ENCODE measurements around the gene CASQ2. TPM values are rescaled to one million over a fixed set of nuclear protein-coding genes. Genes with fewer than 3 reads are reported as not detected.

CASQ2 gene
- polyA plus RNA-seq, 1 donor (not counting 4 experiments of a cell fraction or from before 2014, with no cell fraction given), result 0.04 TPM

DNA sequence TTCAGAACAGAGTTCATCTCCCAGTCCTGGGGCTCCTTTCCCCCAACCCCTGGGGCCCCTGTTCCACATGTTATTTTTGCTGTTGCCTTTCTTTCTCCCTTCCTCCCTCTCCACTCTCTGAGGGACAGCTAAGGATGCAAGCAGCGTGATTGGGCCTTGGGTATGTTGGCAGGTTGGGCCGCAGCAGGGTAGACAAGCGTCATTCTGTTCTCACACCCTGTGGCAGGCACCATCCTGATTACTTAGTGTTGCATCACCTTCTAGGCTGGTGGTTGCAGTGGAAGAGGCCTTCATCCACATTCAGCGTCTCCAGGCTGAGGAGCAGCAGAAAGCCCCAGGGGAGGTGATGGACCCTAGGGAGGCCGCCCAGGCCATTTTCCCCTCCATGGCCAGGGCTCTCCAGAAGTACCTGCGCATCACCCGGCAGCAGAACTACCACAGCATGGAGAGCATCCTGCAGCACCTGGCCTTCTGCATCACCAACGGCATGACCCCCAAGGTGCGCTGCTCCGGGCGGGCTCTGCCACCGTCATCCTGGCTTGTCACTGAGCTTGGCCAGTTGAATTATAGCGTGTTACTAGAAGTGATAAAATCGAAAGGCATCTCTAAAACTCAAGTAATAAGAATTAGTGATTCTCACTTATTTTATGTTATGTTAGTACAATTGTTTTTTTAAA, 83.3 kb downstream of the CASQ2 start:
- H3K36me3 ChIP-seq (ENCODE audit: control insufficient read depth in 2 of 2, extremely low read depth in 1 of 2, insufficient read depth in 2 of 2, low read length in 2 of 2), result peaks cover 17 to 29% of the 10 kb centered on the region in 2 experiments
- no peak for TF ChIP-seq EZH2 (IDR thresholded peaks at IDR 0.05; ENCODE audit: low read length)
- TF ChIP-seq, protein P1, sequence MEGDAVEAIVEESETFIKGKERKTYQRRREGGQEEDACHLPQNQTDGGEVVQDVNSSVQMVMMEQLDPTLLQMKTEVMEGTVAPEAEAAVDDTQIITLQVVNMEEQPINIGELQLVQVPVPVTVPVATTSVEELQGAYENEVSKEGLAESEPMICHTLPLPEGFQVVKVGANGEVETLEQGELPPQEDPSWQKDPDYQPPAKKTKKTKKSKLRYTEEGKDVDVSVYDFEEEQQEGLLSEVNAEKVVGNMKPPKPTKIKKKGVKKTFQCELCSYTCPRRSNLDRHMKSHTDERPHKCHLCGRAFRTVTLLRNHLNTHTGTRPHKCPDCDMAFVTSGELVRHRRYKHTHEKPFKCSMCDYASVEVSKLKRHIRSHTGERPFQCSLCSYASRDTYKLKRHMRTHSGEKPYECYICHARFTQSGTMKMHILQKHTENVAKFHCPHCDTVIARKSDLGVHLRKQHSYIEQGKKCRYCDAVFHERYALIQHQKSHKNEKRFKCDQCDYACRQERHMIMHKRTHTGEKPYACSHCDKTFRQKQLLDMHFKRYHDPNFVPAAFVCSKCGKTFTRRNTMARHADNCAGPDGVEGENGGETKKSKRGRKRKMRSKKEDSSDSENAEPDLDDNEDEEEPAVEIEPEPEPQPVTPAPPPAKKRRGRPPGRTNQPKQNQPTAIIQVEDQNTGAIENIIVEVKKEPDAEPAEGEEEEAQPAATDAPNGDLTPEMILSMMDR (optimal IDR thresholded peaks at IDR 0.05 in 1 of 3, IDR thresholded peaks at IDR 0.05 in 1 of 3, conservative IDR thresholded peaks at IDR 0.05 in 1 of 3; ENCODE audit: extremely low read depth in 1 of 3, insufficient read depth in 2 of 3, low read length in 3 of 3), result no peak
- H3K27me3 ChIP-seq (ENCODE audit: control insufficient read depth, extremely low read depth, insufficient read depth, low read length), result no peaks in the 10 kb centered on the region
- H4K20me1 ChIP-seq (ENCODE audit: control insufficient read depth, extremely low read depth, insufficient read depth, low read length), result no peaks in the 10 kb centered on the region
- no peaks in the 10 kb centered on the region for H3K9me3 ChIP-seq (ENCODE audit: control insufficient read depth, low read depth, low read length)
- H3K4me2 ChIP-seq (ENCODE audit: control insufficient read depth, extremely low read depth, insufficient read depth, low read depth, low read length), result no peak overlapping the region
- DNase-seq (ENCODE audit: low read depth, low spot score) (no peak), FAIRE-seq (no peak)
- no peaks in the 10 kb centered on the region for H3K9me1 ChIP-seq (ENCODE audit: control insufficient read depth, extremely low read depth, insufficient read depth, low read length)
- H3K79me2 ChIP-seq (ENCODE audit: control insufficient read depth, insufficient read depth, low read length), result no peaks in the 10 kb centered on the region
- dilution Hi-C loops (cut with MboI; ENCODE audit: extremely low pct_ligation_motif_present, low sequenced_read_pairs), result no loop called here
- H3K4me1 ChIP-seq (ENCODE audit: control insufficient read depth, extremely low read depth, insufficient read depth, low read length), result peaks cover 7% of the 10 kb centered on the region
- no peak overlapping the region for H3K9ac ChIP-seq (ENCODE audit: control insufficient read depth, extremely low read depth, insufficient read depth, low read length)
- no peak overlapping the region for H2AFZ ChIP-seq (ENCODE audit: control insufficient read depth, low read length)
- no peak overlapping the region for H3K27ac ChIP-seq (ENCODE audit: control insufficient read depth, insufficient read depth, low read length)
- no peak overlapping the region for H3K4me3 ChIP-seq (ENCODE audit: control insufficient read depth in 2 of 3, extremely low read depth in 1 of 3, insufficient read depth in 2 of 3, low read depth in 1 of 3, low read length in 3 of 3)

DNA sequence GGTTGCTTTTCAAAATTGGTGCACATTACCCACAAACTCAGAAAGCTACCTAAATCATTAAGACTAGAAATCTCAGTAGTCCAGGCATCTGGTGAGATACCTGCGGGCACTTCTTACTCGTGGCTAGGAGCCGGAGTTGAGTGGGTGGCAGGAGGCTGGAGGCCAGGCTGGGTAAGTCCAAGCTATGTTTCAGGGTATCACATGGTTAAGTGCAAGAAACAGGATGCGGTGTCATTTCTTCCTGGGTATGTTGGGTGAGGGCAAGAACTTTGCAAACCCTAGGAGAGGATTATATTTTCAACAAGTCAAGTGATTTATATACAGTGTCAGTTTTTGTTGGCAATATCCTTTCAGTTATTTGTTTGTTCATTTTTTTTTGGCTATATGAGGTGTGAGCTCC, 85.7 kb downstream of the CASQ2 start:
- DNase-seq (ENCODE audit: low read depth, low spot score) (no peak), FAIRE-seq (no peak)
- Histone ChIP-seq H3K27me3 (ENCODE audit: control insufficient read depth, extremely low read depth, insufficient read depth, low read length) (no peaks in the 10 kb centered on the region), H3K4me3 (ENCODE audit: control insufficient read depth in 2 of 3, extremely low read depth in 1 of 3, insufficient read depth in 2 of 3, low read depth in 1 of 3, low read length in 3 of 3) (no peak overlapping the region), H3K36me3 (ENCODE audit: control insufficient read depth in 2 of 2, extremely low read depth in 1 of 2, insufficient read depth in 2 of 2, low read length in 2 of 2) (peaks cover 15 to 31% of the 10 kb centered on the region in 2 experiments), H4K20me1 (ENCODE audit: control insufficient read depth, extremely low read depth, insufficient read depth, low read length) (peaks cover 3% of the 10 kb centered on the region), H3K79me2 (ENCODE audit: control insufficient read depth, insufficient read depth, low read length) (peaks cover 6% of the 10 kb centered on the region), H3K4me1 (ENCODE audit: control insufficient read depth, extremely low read depth, insufficient read depth, low read length) (peaks cover 30% of the 10 kb centered on the region), H3K27ac (ENCODE audit: control insufficient read depth, insufficient read depth, low read length) (no peak overlapping the region), H3K9me1 (ENCODE audit: control insufficient read depth, extremely low read depth, insufficient read depth, low read length) (peaks cover 2% of the 10 kb centered on the region), H3K4me2 (ENCODE audit: control insufficient read depth, extremely low read depth, insufficient read depth, low read depth, low read length) (no peak overlapping the region), H2AFZ (ENCODE audit: control insufficient read depth, low read length) (no peak overlapping the region), H3K9ac (ENCODE audit: control insufficient read depth, extremely low read depth, insufficient read depth, low read length) (no peak overlapping the region), H3K9me3 (ENCODE audit: control insufficient read depth, low read depth, low read length) (no peaks in the 10 kb centered on the region)
- TF ChIP-seq, protein P1 (optimal IDR thresholded peaks at IDR 0.05 in 1 of 3, IDR thresholded peaks at IDR 0.05 in 1 of 3, conservative IDR thresholded peaks at IDR 0.05 in 1 of 3; ENCODE audit: extremely low read depth in 1 of 3, insufficient read depth in 2 of 3, low read length in 3 of 3), result no peak
- TF ChIP-seq EZH2 (IDR thresholded peaks at IDR 0.05; ENCODE audit: low read length), result no peak
- dilution Hi-C loops (cut with MboI; ENCODE audit: extremely low pct_ligation_motif_present, low sequenced_read_pairs), result no loop called here
